HCT116 (cell line): Measurements from ENCODE around the gene RBM34. TPM values are rescaled to one million over a fixed set of nuclear protein-coding genes. Genes with fewer than 3 reads are reported as not detected.

Experiments
- ATAC-seq: fragments of 200-7000 bp; cut with Tn5 transposase; 2 replicates; pipeline ENCODE4 v1.9.1; 2020; ENCODE audit warnings: mild to moderate bottlenecking, moderate library complexity
- BruUV-seq: library from RNA; stranded (reverse); fragments of 400-500 nt; replicated peaks from 2 replicates; lab custom pipeline; 2021; lab: Mats Ljungman, UMichigan
- CTCF ChIA-PET: fragments of 300-600 bp; sonication (Branson Sonifier 250); formaldehyde crosslinking; loops from one replicate; lab custom pipeline; 2021; ENCODE audit warnings: antibody characterized with exemption; lab: Charles Lee
- POLR2A ChIA-PET: fragments of 300-600, 350-600 bp; sonication (Branson Sonifier 250); formaldehyde crosslinking; loops from one replicate; lab custom pipeline; 2021; ENCODE audit warnings: antibody characterized with exemption; lab: Charles Lee
- RAD21 ChIA-PET, 2 experiments: fragments of 300-600 bp; sonication (Branson Sonifier 250); formaldehyde crosslinking; loops; one replicate each; lab custom pipeline; 2023; ENCODE audit warnings: low total read pairs in 2 of 2; ENCODE audit not compliant: uncharacterized antibody in 2 of 2, unreplicated experiment in 2 of 2, low non-redundant PET in 1 of 2; lab: Charles Lee
- DNase-seq: peaks from one replicate; pipeline ENCODE4 v3.0.0-alpha.2; 2010; ENCODE audit warnings: low read depth, low spot score
- H2AFZ ChIP-seq: fragments of 200-600 bp; shearing (Covaris generic), sonication (generic); 2 replicates; pipeline ENCODE4 v1.6.1; 2017; ENCODE audit warnings: low read depth, mixed run types, mixed read lengths, antibody characterized with exemption, low read length; ENCODE audit not compliant: poor library complexity, severe bottlenecking
- H3K27ac ChIP-seq: 2 replicates; pipeline ENCODE4 v1.5.1; 2012; ENCODE audit warnings: low read depth, low read length
- H3K27me3 ChIP-seq: fragments of 200-600 bp; sonication (generic); 2 replicates; pipeline ENCODE4 v1.6.1; 2016; ENCODE audit warnings: mixed run types, low read length, mixed read lengths; ENCODE audit not compliant: insufficient read depth
- H3K36me3 ChIP-seq, 2 experiments: fragments of 200-500 bp in 1 of 2; fragments of 200-600 bp in 1 of 2; sonication (Bioruptor generic) in 1 of 2; sonication (generic) in 1 of 2; 2 replicates each; pipeline versions ENCODE4 v1.5.1 to v1.6.1; 2014 to 2016; ENCODE audit warnings: low read length in 2 of 2, inconsistent platforms in 1 of 2, mixed read lengths in 1 of 2, mixed run types in 1 of 2; ENCODE audit not compliant: insufficient read depth in 2 of 2, control insufficient read depth in 1 of 2
- H3K4me1 ChIP-seq, 2 experiments: fragments of 200-600 bp in 1 of 2; sonication (generic) in 1 of 2; 2 replicates each; pipeline versions ENCODE4 v1.5.1 to v1.6.1; 2012 to 2017; ENCODE audit warnings: low read length in 2 of 2, inconsistent platforms in 1 of 2, mild to moderate bottlenecking in 1 of 2, mixed read lengths in 1 of 2, mixed run types in 1 of 2, moderate library complexity in 1 of 2; ENCODE audit not compliant: insufficient read depth in 2 of 2, control insufficient read depth in 1 of 2
- H3K4me2 ChIP-seq: fragments of 200-600 bp; sonication (generic); 2 replicates; pipeline ENCODE4 v1.6.1; 2017; ENCODE audit warnings: mixed run types, low read length, mixed read lengths
- H3K4me3 ChIP-seq, 2 experiments: fragments of 200-600 bp in 1 of 2; sonication (generic) in 1 of 2; replicated peaks in 1 of 2; 2 replicates each; pipeline ENCODE4 v1.5.1; 2011 to 2016; ENCODE audit warnings: low read length in 2 of 2, control low read depth in 1 of 2, low read depth in 1 of 2, mild to moderate bottlenecking in 1 of 2, mixed read lengths in 1 of 2, mixed run types in 1 of 2
- H3K79me2 ChIP-seq: fragments of 200-600 bp; sonication (generic); 2 replicates; pipeline ENCODE4 v1.6.1; 2017; ENCODE audit warnings: mild to moderate bottlenecking, mixed run types, low read length, moderate library complexity, mixed read lengths; ENCODE audit not compliant: insufficient read depth
- H3K9ac ChIP-seq: fragments of 200-600 bp; sonication (generic); 2 replicates; pipeline ENCODE4 v1.6.1; 2016; ENCODE audit warnings: low read length, mixed read lengths
- H3K9me2 ChIP-seq: fragments of 200-600 bp; sonication (generic), shearing (Covaris generic); 2 replicates; pipeline ENCODE4 v1.6.1; 2017; ENCODE audit warnings: mixed run types, mild to moderate bottlenecking, moderate library complexity; ENCODE audit not compliant: insufficient read depth
- H3K9me3 ChIP-seq, 2 experiments: fragments of 200-500 bp in 1 of 2; fragments of 200-600 bp in 1 of 2; sonication (Bioruptor generic) in 1 of 2; sonication (generic) in 1 of 2; 2 replicates each; pipeline ENCODE4 v1.6.1; 2014 to 2017; ENCODE audit warnings: low read length in 2 of 2, mixed read lengths in 2 of 2, inconsistent platforms in 1 of 2, low read depth in 1 of 2, mild to moderate bottlenecking in 1 of 2, mixed run types in 1 of 2, moderate library complexity in 1 of 2; ENCODE audit not compliant: control insufficient read depth in 1 of 2, insufficient read depth in 1 of 2
- H4K20me1 ChIP-seq: fragments of 200-600 bp; sonication (generic), shearing (Covaris generic); 2 replicates; pipeline ENCODE4 v1.6.1; 2017; ENCODE audit warnings: mixed run types, mild to moderate bottlenecking, moderate library complexity; ENCODE audit not compliant: insufficient read depth
- CBX3 ChIP-seq: IDR thresholded peaks from 2 replicates; pipeline ENCODE4 v1.6.1; 2012; ENCODE audit warnings: low read depth
- ELF1 ChIP-seq: IDR thresholded peaks from 2 replicates; pipeline ENCODE4 v1.6.1; 2012; ENCODE audit warnings: low read depth, borderline replicate concordance
- EZH2 ChIP-seq: fragments of 200-600 bp; sonication (generic); IDR thresholded peaks from 2 replicates; pipeline ENCODE4 v1.6.1; 2017; ENCODE audit warnings: antibody characterized with exemption, mixed run types
- EZH2phosphoT487 ChIP-seq: fragments of 200-600 bp; IDR thresholded peaks from 2 replicates; pipeline ENCODE4 v1.6.1; 2018; ENCODE audit warnings: antibody characterized with exemption, borderline replicate concordance
- FOSL1 ChIP-seq: IDR thresholded peaks from 2 replicates; pipeline ENCODE4 v1.6.1; 2012; ENCODE audit warnings: low read depth
- JUND ChIP-seq: IDR thresholded peaks from 2 replicates; pipeline ENCODE4 v1.6.1; 2012
- SRF ChIP-seq: IDR thresholded peaks from 2 replicates; pipeline ENCODE4 v1.6.1; 2012; ENCODE audit warnings: low read depth
- TCF7L2 ChIP-seq: IDR thresholded peaks from 2 replicates; pipeline ENCODE4 v1.7.0; 2011; ENCODE audit warnings: borderline replicate concordance, inconsistent platforms; ENCODE audit not compliant: insufficient read depth, insufficient read length; ENCODE audit errors: extremely low read depth
- YY1 ChIP-seq: IDR thresholded peaks from 2 replicates; pipeline ENCODE4 v1.6.1; 2011; ENCODE audit warnings: low read length, low read depth, moderate library complexity, mild to moderate bottlenecking; ENCODE audit not compliant: insufficient replicate concordance; ENCODE audit errors: extremely low read depth
- ZFX ChIP-seq: fragments of 450-650 bp; IDR thresholded peaks from 2 replicates; pipeline ENCODE4 v1.6.1; 2017
- intact Hi-C: fragments of 100-400 bp; cut with micrococcal nuclease; formaldehyde crosslinking; loops from 2 replicates; pipeline ENCODE4 v1.10.0; 2022
- total RNA-seq: library from RNA; stranded (reverse); gene quantifications from one replicate; pipeline ENCODE4 v1.2.1, GENCODE V29; 2021; ENCODE audit not compliant: unreplicated experiment

Gene RBM34
- total RNA-seq, 1 experiment from 2014 or later = 82.0 TPM

GRCh38 chr1:235147269-235147668 is 13.8 kb downstream of the RBM34 start:
- Histone ChIP-seq H3K9me3 (no peaks in the 10 kb centered on the region), H3K9ac (no peak overlapping the region), H3K9me2 (no peaks in the 10 kb centered on the region), H3K36me3 (peaks cover 33 to 38% of the 10 kb centered on the region in 2 experiments), H3K4me2 (no peak overlapping the region), H3K4me3 (no peak overlapping the region), H3K4me1 (no peaks in the 10 kb centered on the region), H3K79me2 (peaks cover 40% of the 10 kb centered on the region), H3K27ac (no peak overlapping the region), H3K27me3 (no peaks in the 10 kb centered on the region), H2AFZ (no peak overlapping the region), H4K20me1 (peaks cover 6% of the 10 kb centered on the region; the same call in 1 of the 2 replicates)
- TF ChIP-seq SRF (no peak), ZFX (no peak), YY1 (no peak), FOSL1 (no peak)
- DNase-seq (no peak), ATAC-seq (no peak)
- RAD21 ChIA-PET = no interaction called here
- CTCF ChIA-PET = no interaction called here
- POLR2A ChIA-PET = no interaction called here
- BruUV-seq = no TSS peak
- intact Hi-C loops = no loop called here

DNA sequence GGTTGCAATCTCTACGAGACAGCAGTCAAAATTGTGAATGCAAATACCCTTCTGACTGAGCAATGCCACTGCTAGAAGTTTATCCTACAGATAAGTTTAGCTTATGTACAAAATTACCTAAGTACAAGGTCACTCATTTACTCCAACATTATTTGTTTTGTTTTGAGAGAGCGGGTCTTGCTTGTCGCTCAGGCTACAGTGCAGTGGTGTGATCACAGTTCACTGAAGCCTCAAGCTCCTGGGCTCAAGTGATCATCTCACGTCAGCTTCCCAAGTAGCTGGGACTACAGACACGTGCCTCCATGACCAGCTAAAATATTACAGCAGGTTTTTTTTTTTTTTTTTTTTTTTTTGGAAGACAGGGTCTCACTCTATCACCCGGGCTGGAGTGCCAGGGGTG is 15.4 kb downstream of the RBM34 start:
- no peak overlapping the region for H3K27ac ChIP-seq

More for the DNA sequence above, 15.4 kb downstream of the RBM34 start:
- H3K4me2 ChIP-seq = no peak overlapping the region
- H4K20me1 ChIP-seq = 0 out of 2 replicates have a peak, but pooled peaks cover 6% of the 10 kb centered on the region
- peaks cover 45% of the 10 kb centered on the region for H3K79me2 ChIP-seq
- no peaks in the 10 kb centered on the region for H3K27me3 ChIP-seq
- ChIA-PET RAD21 (no interaction called here), POLR2A (no interaction called here)
- H3K36me3 ChIP-seq = peaks cover 25 to 35% of the 10 kb centered on the region in 2 experiments
- H3K9me2 ChIP-seq = no peaks in the 10 kb centered on the region
- ATAC-seq (no peak), DNase-seq (no peak)
- no TSS peak for BruUV-seq
- H2AFZ ChIP-seq = no peak overlapping the region
- H3K4me1 ChIP-seq = no peaks in the 10 kb centered on the region
- H3K9ac ChIP-seq = no peak overlapping the region
- no peak for TF ChIP-seq FOSL1
- TF ChIP-seq ZFX = no peak
- no peak for TF ChIP-seq CBX3
- no peak for TF ChIP-seq EZH2phosphoT487
- no peak for TF ChIP-seq YY1
- no peak for TF ChIP-seq EZH2
- TF ChIP-seq JUND = no peak
- no peak for TF ChIP-seq ELF1
- no peak for TF ChIP-seq SRF
- no peak for TF ChIP-seq TCF7L2
- TF ChIP-seq, all 23 proteins: peak for 0
- Histone ChIP-seq H3K4me3 (no peak overlapping the region), H3K9me3 (no peaks in the 10 kb centered on the region)
- CTCF ChIA-PET = no interaction called here
- intact Hi-C loops = no loop called here
